HEK293 (cell line): ENCODE data around the gene AJM1.
A peak's percentile ranks its signal among the peaks of the same experiment; 100 is the strongest.

ENCODE experiments used
- CTCF ChIA-PET: fragments of 350-600 bp; formaldehyde crosslinking; extraction: SDS; loops from one replicate; lab custom pipeline; 2021; ENCODE audit warnings: antibody characterized with exemption; lab: Yijun Ruan, JAX
- POLR2A ChIA-PET: fragments of 300-600 bp; formaldehyde crosslinking; extraction: SDS; loops from one replicate; lab custom pipeline; 2020; ENCODE audit warnings: antibody characterized with exemption, inconsistent platforms; lab: Yijun Ruan, JAX
- H3K27ac ChIP-seq: fragments of 200-500 bp; sonication (Bioruptor generic); 2 replicates; pipeline ENCODE4 v1.5.1; 2014; ENCODE audit warnings: low read depth, low read length, control low read depth, inconsistent platforms; ENCODE audit errors: extremely low read depth
- H3K36me3 ChIP-seq, 2 experiments: fragments of 200-500 bp in 1 of 2; sonication (Bioruptor generic) in 1 of 2; 1 replicate in 1 of 2; 2 replicates in 1 of 2; pipeline ENCODE4 v1.5.1; 2014 to 2017; ENCODE audit warnings: inconsistent platforms in 2 of 2, low read length in 2 of 2; ENCODE audit not compliant: control insufficient read depth in 2 of 2, insufficient read depth in 1 of 2
- H3K4me1 ChIP-seq: fragments of 200-500 bp; sonication (Bioruptor generic); 2 replicates; pipeline ENCODE4 v1.5.1; 2014; ENCODE audit warnings: mild to moderate bottlenecking, low read length, inconsistent platforms; ENCODE audit not compliant: control insufficient read depth, insufficient read depth
- H3K4me3 ChIP-seq: 2 replicates; pipeline ENCODE4 v1.5.1; 2011; ENCODE audit warnings: low read depth, mild to moderate bottlenecking, control low read depth, low read length, moderate library complexity
- H3K9me3 ChIP-seq: fragments of 200-500 bp; sonication (Bioruptor generic); 2 replicates; pipeline ENCODE4 v1.5.1; 2014; ENCODE audit warnings: low read depth, low read length, inconsistent platforms; ENCODE audit not compliant: control insufficient read depth, insufficient read depth
- ATF2 ChIP-seq: fragments of 450-650 bp; formaldehyde crosslinking; IDR thresholded peaks from 2 replicates; pipeline ENCODE4 v1.5.1; 2016; ENCODE audit warnings: missing biosample characterization, missing genetic modification characterization, low read depth
- CTCF ChIP-seq: fragments of 450-650 bp; formaldehyde crosslinking; IDR thresholded peaks from 2 replicates; pipeline ENCODE4 v1.5.1; 2016; ENCODE audit warnings: missing biosample characterization, missing genetic modification characterization
- EGR2 ChIP-seq: fragments of 450-650 bp; formaldehyde crosslinking; IDR thresholded peaks from 2 replicates; pipeline ENCODE4 v1.5.1; 2016; ENCODE audit warnings: low read depth, missing biosample characterization, missing genetic modification characterization
- ELK4 ChIP-seq: IDR thresholded peaks from 2 replicates; pipeline ENCODE4 v1.6.1; 2011; ENCODE audit warnings: mild to moderate bottlenecking, low read depth, low read length, borderline replicate concordance
- HOXD13 ChIP-seq: sonication (generic); formaldehyde crosslinking; IDR thresholded peaks from 2 replicates; pipeline ENCODE4 v1.8.0; 2022; ENCODE audit warnings: missing genetic modification reagents, borderline replicate concordance
- OVOL3 ChIP-seq: fragments of 450-650 bp; formaldehyde crosslinking; IDR thresholded peaks from 2 replicates; pipeline ENCODE4 v1.5.1; 2016; ENCODE audit warnings: missing biosample characterization, missing genetic modification characterization
- PBX3 ChIP-seq: sonication (generic); formaldehyde crosslinking; IDR thresholded peaks from 2 replicates; pipeline ENCODE4 v1.8.1; 2022; ENCODE audit warnings: mild to moderate bottlenecking, moderate library complexity, missing genetic modification reagents
- PRDM2 ChIP-seq: fragments of 450-650 bp; formaldehyde crosslinking; IDR thresholded peaks from 2 replicates; pipeline ENCODE4 v1.5.1; 2016; ENCODE audit warnings: missing biosample characterization, missing genetic modification characterization, borderline replicate concordance
- ZBTB26 ChIP-seq: fragments of 450-650 bp; formaldehyde crosslinking; optimal IDR thresholded peaks from 2 replicates; pipeline ENCODE3; 2016; ENCODE audit warnings: missing biosample characterization, mild to moderate bottlenecking, missing genetic modification characterization
- ZBTB48 ChIP-seq: fragments of 450-650 bp; formaldehyde crosslinking; IDR thresholded peaks from 2 replicates; pipeline ENCODE4 v1.5.1; 2016; ENCODE audit warnings: missing biosample characterization, missing genetic modification characterization
- ZNF140 ChIP-seq: fragments of 450-650 bp; formaldehyde crosslinking; IDR thresholded peaks from 2 replicates; pipeline ENCODE4 v1.5.1; 2016; ENCODE audit warnings: missing biosample characterization, missing genetic modification characterization
- ZNF26 ChIP-seq: fragments of 450-650 bp; formaldehyde crosslinking; IDR thresholded peaks from 2 replicates; pipeline ENCODE4 v1.5.1; 2016; ENCODE audit warnings: missing biosample characterization, missing genetic modification characterization
- ZNF398 ChIP-seq: fragments of 450-650 bp; formaldehyde crosslinking; IDR thresholded peaks from 2 replicates; pipeline ENCODE4 v1.5.1; 2017; ENCODE audit warnings: missing biosample characterization, missing genetic modification characterization
- ZNF549 ChIP-seq: fragments of 450-650 bp; IDR thresholded peaks from 2 replicates; pipeline ENCODE4 v1.5.1; 2018; ENCODE audit warnings: missing biosample characterization, missing genetic modification characterization, mild to moderate bottlenecking, inconsistent platforms, moderate library complexity
- ZNF585B ChIP-seq: fragments of 450-650 bp; formaldehyde crosslinking; IDR thresholded peaks from 2 replicates; pipeline ENCODE4 v1.5.1; 2016; ENCODE audit warnings: missing biosample characterization, missing genetic modification characterization
- ZNF747 ChIP-seq: fragments of 450-650 bp; formaldehyde crosslinking; IDR thresholded peaks from 2 replicates; pipeline ENCODE4 v1.5.1; 2016; ENCODE audit warnings: missing biosample characterization, missing genetic modification characterization
- ZNF76 ChIP-seq: fragments of 450-650 bp; formaldehyde crosslinking; IDR thresholded peaks from 2 replicates; pipeline ENCODE4; 2016; ENCODE audit warnings: low read depth, missing biosample characterization, missing genetic modification characterization, borderline replicate concordance

AJM1 gene

GRCh38 chr9:136799854-136800657, 42.2 kb upstream of the AJM1 start (continued):
- TF ChIP-seq ZBTB48 (tag by site-specific recombination) (no peak), EGR2 (tag by site-specific recombination) (peak; percentile 77), ZNF398 (tag by site-specific recombination) (0 out of 2 replicates have a peak, but pooled peaks have one; percentile 9)

- Histone ChIP-seq H3K36me3 (peaks cover 0 to 12% of the 10 kb centered on the region in 2 experiments; a peak in 1 of 3 replicates), H3K4me1 (peaks cover 9% of the 10 kb centered on the region), H3K4me3 (no peak overlapping the region), H3K27ac (no peak overlapping the region), H3K9me3 (no peaks in the 10 kb centered on the region)
- CTCF ChIA-PET = interaction anchor here (0.8 to 3.0 kb wide), 3 partner anchors 10 to 41 kb away, joined by 3 to 18 read pairs (median 5); no protein-coding TSS in a partner anchor
- POLR2A ChIA-PET = interaction anchor here (0.7 to 1.1 kb wide), 3 partner anchors 12 to 86 kb away, joined by 3 read pairs; no protein-coding TSS in a partner anchor
- TF ChIP-seq CTCF = no peak
- TF ChIP-seq ZNF747 (tag by site-specific recombination) = no peak
- TF ChIP-seq PRDM2 (tag by site-specific recombination) = no peak
- TF ChIP-seq ZNF26 (tag by site-specific recombination) = no peak
- TF ChIP-seq ZNF140 (tag by site-specific recombination) = no peak
- TF ChIP-seq ZNF585B (tag by site-specific recombination) = no peak
- no peak for TF ChIP-seq ATF2 (tag by site-specific recombination)
- TF ChIP-seq PBX3 (CRISPR knock-in tag) = no peak
- TF ChIP-seq ZNF549 (tag by site-specific recombination) = no peak
- TF ChIP-seq ZBTB26 (tag by site-specific recombination) = no peak
- TF ChIP-seq ELK4 = no peak
- TF ChIP-seq ZNF76 (tag by site-specific recombination) = no peak
- TF ChIP-seq OVOL3 (tag by site-specific recombination) = no peak
- TF ChIP-seq HOXD13 (CRISPR knock-in tag) = no peak
Observed at GRCh38 chr9:136802321-136802720, 40.0 kb upstream of the AJM1 start.
